Glutamatergic neuron (in vitro differentiated cells): Measurements from ENCODE around the gene PTPRM. TPM values are rescaled to one million over a fixed set of nuclear protein-coding genes. Genes with fewer than 3 reads are reported as not detected.

ENCODE experiments used
- DNase-seq: peaks from one replicate; pipeline ENCODE4 v3.0.0; 2022
- H3K27ac Mint-ChIP-seq: one replicate; pipeline ENCODE4 v1.8.0; 2020; ENCODE audit warnings: mild to moderate bottlenecking, mixed read lengths, inconsistent platforms; ENCODE audit not compliant: unreplicated experiment
- H3K27me3 Mint-ChIP-seq: one replicate; pipeline ENCODE4 v1.8.0; 2020; ENCODE audit warnings: mild to moderate bottlenecking, moderate library complexity, mixed read lengths, inconsistent platforms; ENCODE audit not compliant: unreplicated experiment
- H3K36me3 Mint-ChIP-seq: one replicate; pipeline ENCODE4 v1.8.0; 2020; ENCODE audit warnings: mild to moderate bottlenecking, mixed read lengths, inconsistent platforms; ENCODE audit not compliant: unreplicated experiment
- H3K4me1 Mint-ChIP-seq: one replicate; pipeline ENCODE4 v1.8.0; 2020; ENCODE audit warnings: mild to moderate bottlenecking, low read depth, mixed read lengths, inconsistent platforms; ENCODE audit not compliant: unreplicated experiment
- H3K4me3 Mint-ChIP-seq: one replicate; pipeline ENCODE4 v1.8.0; 2020; ENCODE audit warnings: mild to moderate bottlenecking, mixed read lengths, inconsistent platforms; ENCODE audit not compliant: unreplicated experiment
- H3K9me3 Mint-ChIP-seq: one replicate; pipeline ENCODE4 v1.8.0; 2020; ENCODE audit warnings: mild to moderate bottlenecking, moderate library complexity, mixed read lengths, inconsistent platforms; ENCODE audit not compliant: unreplicated experiment
- CTCF ChIP-seq: fragments of 200-600 bp; sonication (generic); IDR thresholded peaks from one replicate; pipeline ENCODE4 v1.5.0; 2021; ENCODE audit not compliant: partially characterized antibody, unreplicated experiment
- total RNA-seq: library from RNA; stranded (reverse); fragmentation: NEBNext Ultra II Directional; extraction: Animal tissue kit (Norgen Biotek cat#: 25700); gene quantifications from one replicate; pipeline ENCODE4 v1.2.1, GENCODE V29; 2021; ENCODE audit not compliant: unreplicated experiment

Gene PTPRM
- total RNA-seq, 1 donor from 2014 or later: 23.9 TPM

GRCh38 chr18:7775843-7776242 lies 208.7 kb downstream of the PTPRM start:
- H3K27ac Mint-ChIP-seq: no peak overlapping the region
- H3K4me1 Mint-ChIP-seq: peaks cover 7% of the 10 kb centered on the region
- DNase-seq: no peak
- H3K9me3 Mint-ChIP-seq: no peaks in the 10 kb centered on the region
- no peak overlapping the region for H3K4me3 Mint-ChIP-seq
- H3K36me3 Mint-ChIP-seq: no peaks in the 10 kb centered on the region
- no peak for TF ChIP-seq CTCF
- H3K27me3 Mint-ChIP-seq: no peaks in the 10 kb centered on the region

DNA sequence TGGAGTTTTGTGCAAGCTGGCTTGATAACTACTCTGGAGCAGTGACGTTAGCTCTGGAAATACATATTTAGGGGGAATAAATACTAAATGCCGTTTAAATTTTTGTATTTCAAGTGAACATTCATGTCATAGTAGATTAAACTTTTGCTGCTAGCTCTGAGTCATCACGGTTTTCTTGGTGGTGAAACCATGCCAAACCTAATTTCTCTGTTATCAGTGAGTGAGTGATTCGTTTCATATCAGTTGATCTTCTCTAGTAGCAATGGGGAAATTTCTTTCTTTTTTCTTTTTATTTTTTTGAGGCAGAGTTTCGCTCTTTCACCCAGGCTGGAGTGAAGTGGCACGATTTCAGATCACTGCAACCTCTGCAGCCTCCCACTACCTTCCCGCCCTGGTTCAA lies 211.1 kb downstream of the PTPRM start:
- no peak overlapping the region for H3K27ac Mint-ChIP-seq
- no peaks in the 10 kb centered on the region for H3K36me3 Mint-ChIP-seq
- H3K4me1 Mint-ChIP-seq: peaks cover 7% of the 10 kb centered on the region
- H3K27me3 Mint-ChIP-seq: peaks cover 2% of the 10 kb centered on the region
- H3K9me3 Mint-ChIP-seq: no peaks in the 10 kb centered on the region
- H3K4me3 Mint-ChIP-seq: no peak overlapping the region
- no peak for DNase-seq
- TF ChIP-seq CTCF: no peak

DNA sequence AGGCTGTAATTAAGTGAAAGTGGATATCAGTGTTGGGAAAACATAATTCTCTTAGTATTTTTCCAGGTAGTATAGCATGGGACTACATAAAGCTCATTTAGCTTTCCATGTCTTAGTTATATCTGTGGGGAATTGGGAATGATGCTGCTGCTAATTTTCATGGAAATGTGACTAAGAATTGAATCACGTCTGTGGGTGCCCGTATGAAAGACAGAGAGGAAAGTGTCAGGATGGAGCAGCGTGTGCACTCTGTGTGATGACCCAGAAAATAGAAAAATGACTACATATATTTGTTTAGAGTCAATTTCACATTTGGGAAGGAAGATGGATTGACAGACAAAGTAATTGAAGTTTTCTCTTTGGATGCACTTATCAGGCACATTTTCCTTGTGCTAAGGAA lies 212.1 kb downstream of the PTPRM start:
- DNase-seq: no peak
- H3K9me3 Mint-ChIP-seq: no peaks in the 10 kb centered on the region
- H3K27me3 Mint-ChIP-seq: peaks cover 2% of the 10 kb centered on the region
- H3K27ac Mint-ChIP-seq: no peak overlapping the region
- no peaks in the 10 kb centered on the region for H3K36me3 Mint-ChIP-seq
- H3K4me3 Mint-ChIP-seq: no peak overlapping the region
- TF ChIP-seq CTCF: no peak
- peaks cover 7% of the 10 kb centered on the region for H3K4me1 Mint-ChIP-seq

GRCh38 chr18:7784171-7784570 lies 217.1 kb downstream of the PTPRM start:
- Mint-ChIP-seq H3K27me3 (peaks cover 2% of the 10 kb centered on the region), H3K27ac (no peak overlapping the region), H3K9me3 (no peaks in the 10 kb centered on the region), H3K4me1 (no peaks in the 10 kb centered on the region), H3K36me3 (no peaks in the 10 kb centered on the region), H3K4me3 (no peak overlapping the region)
- no peak for TF ChIP-seq CTCF
- no peak for DNase-seq

GRCh38 chr18:7786569-7786968 lies 219.5 kb downstream of the PTPRM start:
- no peak for TF ChIP-seq CTCF
- H3K27ac Mint-ChIP-seq: no peak overlapping the region
- DNase-seq: no peak

More at GRCh38 chr18:7786569-7786968, 219.5 kb downstream of the PTPRM start:
- Mint-ChIP-seq H3K4me1 (peaks cover 14% of the 10 kb centered on the region), H3K9me3 (no peaks in the 10 kb centered on the region), H3K4me3 (no peak overlapping the region), H3K27me3 (peaks cover 2% of the 10 kb centered on the region), H3K36me3 (no peaks in the 10 kb centered on the region)
